GM21423 (cell line): ENCODE measurements around the gene DHX30.
"Not testable (repeated sequence)": the region's sequence is repeated elsewhere in the genome, so short reads cannot be mapped to it uniquely, and the experiment has no call there.

Source experiments
- ATAC-seq: cut with Tn5 transposase; IDR thresholded peaks from one replicate; pipeline ENCODE4 v1.9.1; 2021; ENCODE audit warnings: mild to moderate bottlenecking, moderate library complexity; ENCODE audit not compliant: unreplicated experiment

Gene DHX30

DNA sequence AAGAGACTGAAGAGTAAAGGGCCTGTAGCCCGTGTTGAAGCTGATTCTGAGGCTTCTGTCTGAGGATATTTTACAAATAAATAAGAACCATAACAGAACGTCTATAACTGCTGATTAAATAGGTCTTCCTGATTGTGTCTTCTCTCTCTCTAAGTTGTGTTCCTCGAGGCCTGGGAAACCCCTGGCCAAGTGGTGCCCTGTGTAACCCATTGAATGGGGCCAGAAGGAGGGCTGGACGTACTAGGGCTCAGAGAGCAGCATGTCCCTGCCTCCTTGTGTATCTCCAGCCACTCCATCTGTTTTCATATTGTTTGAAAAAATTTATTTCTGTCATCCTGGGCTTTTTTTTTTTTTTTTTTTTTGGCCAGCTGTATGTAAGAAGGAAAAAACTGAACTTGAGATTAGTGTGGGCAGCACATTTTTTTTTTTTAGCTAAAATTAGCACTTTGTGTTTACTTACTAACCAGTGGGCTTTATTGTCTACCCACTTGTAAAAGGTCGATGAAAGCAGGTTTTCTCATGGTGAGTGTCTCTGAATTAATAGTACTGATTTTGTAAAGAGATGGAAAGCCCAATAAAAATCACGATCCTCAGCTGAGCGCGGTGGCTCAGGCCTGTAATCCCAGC is 10.7 kb downstream of the DHX30 start:
- no peak for ATAC-seq

DNA sequence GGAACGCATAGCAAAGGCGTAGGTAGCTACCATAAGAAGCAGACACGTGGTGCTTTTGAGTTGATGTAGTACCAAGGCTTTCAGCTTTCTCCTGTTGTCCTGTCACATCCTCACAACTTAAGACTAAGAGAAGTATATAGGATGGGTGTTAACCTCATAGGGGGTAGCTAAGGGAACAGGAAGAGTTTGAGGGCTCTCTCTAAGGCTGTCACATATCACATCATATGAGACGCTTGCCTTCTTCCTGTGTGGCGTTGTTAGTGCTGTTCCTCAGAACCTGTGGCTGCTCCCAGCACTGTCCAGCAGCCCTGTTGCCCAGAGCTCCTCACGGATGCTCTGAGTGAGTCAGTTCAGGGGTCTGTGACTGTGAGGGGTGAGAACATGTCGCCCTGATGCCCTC is 14.7 kb downstream of the DHX30 start:
- ATAC-seq: no peak

- peak; percentile 93 for ATAC-seq
These were observed 21.9 kb downstream of the DHX30 start for GRCh38 chr3:47824541-47825473.

GRCh38 chr3:47825590-47825989 is 22.7 kb downstream of the DHX30 start:
- no peak for ATAC-seq

- ATAC-seq: not testable (repeated sequence)
These were observed 26.5 kb downstream of the DHX30 start for GRCh38 chr3:47829482-47829881.

DNA sequence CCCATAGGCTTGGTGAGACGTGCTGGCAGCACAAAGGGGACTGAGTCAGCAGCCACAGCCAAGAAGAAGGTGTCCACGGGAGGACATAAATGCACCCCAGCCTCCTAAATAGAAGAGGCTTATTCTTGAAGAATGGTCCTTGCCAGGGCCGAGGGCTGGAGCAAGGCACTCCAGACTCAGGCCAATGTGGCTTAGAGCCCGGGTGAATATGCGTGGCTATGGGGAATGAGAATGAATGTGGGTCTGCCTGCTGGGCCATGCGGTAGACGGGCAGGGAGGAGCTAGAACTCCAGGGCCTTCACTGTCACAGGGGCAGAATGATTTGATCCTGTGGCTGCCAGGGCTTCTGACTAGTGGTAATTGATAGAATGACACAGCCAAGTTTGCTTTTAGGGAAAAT is 34.0 kb downstream of the DHX30 start:
- ATAC-seq: no peak

GRCh38 chr3:47838503-47838902 is 35.6 kb downstream of the DHX30 start:
- ATAC-seq: no peak

DNA sequence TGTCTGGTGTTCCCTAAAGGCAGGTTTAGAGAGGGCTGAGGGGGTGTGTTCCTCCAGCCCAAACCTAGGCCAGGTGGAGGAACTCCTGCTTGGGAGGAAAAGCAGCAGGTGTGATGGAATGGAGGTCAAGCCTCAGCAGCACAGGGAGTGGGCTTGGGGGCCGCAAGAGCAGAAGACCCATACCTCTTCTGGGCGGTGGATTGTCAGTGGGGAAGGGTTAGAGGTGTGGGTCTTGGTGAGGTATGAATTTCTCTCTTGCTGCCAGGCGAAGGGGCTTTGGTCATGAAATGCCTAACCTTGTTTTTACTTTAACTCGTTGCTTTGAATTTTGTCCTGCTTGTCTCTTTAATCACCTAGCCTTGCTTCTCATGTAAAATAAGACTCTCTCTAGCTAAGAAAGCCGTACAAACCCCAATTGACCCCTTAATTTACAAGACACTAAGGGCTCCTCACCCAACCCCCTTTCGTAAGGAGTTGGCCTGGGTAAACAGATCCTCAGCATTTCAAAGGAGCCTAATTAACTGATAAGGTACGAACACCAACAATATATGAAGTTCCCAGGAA is 38.9 kb downstream of the DHX30 start:
- ATAC-seq: no peak

GRCh38 chr3:47846186-47846879 is 43.4 kb downstream of the DHX30 start:
- ATAC-seq: no peak

- ATAC-seq: no peak
These were observed 43.9 kb downstream of the DHX30 start for GRCh38 chr3:47846880-47847248.

DNA sequence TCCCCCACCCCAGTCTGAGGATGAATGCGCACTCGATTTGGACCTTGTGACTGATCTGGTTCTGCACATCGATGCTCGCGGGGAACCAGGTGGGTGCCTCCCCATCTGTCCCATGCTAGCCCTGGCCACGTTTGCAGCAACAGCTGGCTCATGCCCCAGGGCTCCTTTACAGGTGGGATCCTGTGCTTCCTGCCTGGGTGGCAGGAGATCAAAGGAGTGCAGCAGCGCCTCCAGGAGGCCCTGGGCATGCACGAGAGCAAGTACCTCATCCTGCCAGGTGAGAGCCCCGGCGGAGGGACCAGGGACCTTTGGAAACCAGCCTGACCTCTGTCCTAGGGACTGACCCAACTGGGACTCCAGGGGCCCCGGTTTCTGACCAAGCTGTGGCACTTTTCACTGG is 44.3 kb downstream of the DHX30 start:
- no peak for ATAC-seq

DNA sequence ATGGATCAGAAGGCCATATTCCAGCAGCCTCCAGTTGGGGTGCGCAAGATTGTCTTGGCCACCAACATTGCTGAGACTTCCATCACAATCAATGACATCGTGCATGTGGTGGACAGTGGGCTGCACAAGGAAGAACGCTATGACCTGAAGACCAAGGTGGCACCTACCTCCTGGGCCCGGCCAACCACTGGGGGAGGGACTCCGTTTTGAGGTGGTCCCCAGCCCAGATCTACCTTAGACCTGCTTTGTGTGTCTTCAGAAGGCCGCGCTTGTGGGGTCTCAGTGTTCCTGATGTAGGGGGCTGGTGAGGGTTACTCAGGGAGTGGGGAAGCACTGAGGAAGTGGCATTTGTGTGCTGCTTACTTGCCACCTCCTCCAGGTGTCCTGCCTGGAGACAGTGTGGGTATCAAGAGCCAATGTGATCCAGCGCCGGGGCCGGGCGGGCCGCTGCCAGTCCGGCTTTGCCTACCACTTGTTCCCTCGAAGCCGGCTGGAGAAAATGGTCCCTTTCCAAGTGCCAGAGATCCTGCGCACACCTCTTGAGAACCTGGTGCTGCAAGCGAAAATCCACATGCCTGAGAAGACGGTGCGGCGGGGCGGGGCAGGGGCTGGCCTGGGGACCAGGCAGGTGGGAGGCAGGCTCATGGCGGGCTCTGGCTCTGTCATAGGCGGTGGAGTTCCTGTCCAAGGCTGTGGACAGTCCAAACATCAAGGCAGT is 45.0 kb downstream of the DHX30 start:
- ATAC-seq: no peak

DNA sequence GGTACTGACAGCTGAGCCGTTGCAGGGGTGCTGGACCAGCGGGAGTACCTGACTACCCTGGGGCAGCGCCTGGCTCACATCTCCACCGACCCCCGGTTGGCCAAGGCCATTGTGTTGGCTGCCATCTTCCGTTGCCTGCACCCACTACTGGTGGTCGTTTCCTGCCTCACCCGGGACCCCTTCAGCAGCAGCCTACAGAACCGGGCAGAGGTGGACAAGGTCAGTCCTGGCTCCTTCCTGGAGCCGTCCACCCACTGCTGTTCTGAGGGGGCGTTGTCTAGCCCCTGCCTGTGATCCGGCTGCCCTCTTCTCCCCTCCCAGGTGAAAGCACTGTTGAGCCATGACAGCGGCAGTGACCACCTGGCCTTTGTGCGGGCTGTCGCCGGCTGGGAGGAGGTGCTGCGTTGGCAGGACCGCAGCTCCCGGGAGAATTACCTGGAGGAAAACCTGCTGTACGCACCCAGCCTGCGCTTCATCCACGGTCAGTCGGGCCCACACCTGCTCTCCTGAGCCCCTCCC is 45.7 kb downstream of the DHX30 start:
- ATAC-seq: no peak

GRCh38 chr3:47849186-47849698 is 46.3 kb downstream of the DHX30 start:
- ATAC-seq: no peak

- no peak for ATAC-seq
These were observed 47.0 kb downstream of the DHX30 start for GRCh38 chr3:47849699-47850563.

DNA sequence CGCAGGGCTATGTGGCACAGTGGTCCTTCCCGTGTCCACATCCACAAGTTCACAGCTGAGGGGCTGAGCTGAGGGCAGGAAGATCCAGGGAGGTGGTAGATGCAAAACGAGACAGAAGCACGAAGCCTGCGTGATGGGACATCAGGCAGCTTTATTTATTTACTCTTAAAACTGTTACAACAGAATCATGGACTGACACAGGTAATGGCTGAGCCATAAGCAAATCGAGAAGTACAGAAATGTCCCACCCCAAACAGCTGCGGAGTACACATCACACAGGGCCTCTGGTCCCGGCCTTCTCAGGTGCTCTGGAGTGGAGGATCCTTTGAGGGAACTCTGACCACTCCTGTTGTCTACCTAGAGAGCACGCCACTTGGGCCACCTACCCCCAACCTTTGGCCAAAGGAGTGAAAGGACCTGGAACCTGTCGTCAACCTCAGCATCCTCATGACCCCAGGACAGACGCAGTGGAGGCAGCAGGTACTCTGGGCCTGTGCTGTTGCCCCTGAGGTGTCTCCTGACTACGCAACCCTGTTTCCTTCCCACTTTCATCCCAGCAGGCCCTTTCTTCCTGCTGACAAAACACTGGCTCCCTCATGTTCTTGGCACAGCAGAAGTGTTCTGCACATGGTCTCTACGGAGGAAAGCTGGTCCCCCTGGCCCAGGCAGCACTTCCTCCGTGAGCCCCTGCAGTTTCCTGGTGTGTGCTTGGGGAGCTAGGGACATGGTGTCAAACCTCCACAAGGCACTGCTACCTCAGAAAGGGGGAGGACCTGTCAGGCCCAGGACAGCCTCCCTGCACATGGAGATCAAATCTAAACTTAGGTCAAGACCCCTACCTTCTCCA is 47.8 kb downstream of the DHX30 start:
- ATAC-seq: no peak

DNA sequence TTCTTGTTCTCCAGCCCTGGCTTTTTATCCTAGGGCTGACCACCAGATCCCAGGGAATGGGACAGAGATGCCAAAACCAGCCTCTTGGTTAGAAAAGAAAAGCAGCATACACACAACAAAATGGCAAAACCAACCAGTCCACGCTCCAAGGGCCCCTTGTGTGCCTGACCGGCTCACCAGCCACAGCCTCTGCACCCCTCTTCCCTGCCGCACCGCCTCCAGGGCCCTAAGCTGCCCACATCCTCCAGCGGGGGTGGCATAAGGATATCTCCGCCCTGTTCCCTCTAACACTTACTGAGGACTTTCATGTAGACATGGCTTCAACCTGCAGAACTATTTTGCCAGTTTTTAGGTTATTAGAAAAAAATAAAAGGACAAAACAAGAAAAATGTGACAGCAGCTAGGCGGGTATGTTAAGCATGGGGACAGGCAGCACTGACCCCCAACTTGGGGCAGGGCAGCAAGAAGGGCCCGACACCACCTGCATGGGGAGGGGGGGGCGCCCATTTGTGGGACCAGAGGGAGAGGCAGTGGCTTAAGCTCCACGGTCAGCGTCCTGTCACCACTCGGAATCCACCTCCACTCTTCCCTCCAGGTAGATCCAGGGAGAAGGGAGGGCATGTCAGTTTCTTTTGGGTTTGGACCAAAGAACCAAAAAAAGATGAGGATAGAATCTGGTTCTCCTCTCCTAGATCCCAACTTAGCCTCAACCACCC is 49.1 kb downstream of the DHX30 start:
- ATAC-seq: no peak
